GM13977 (cell line): ENCODE data around the gene EIF3A.

Experiments used
- DNase-seq: peaks from one replicate; pipeline ENCODE4 v3.0.0; 2012; ENCODE audit warnings: low spot score
- CTCF ChIP-seq: IDR thresholded peaks from 2 replicates; pipeline ENCODE4 v1.5.1; 2012; ENCODE audit warnings: mild to moderate bottlenecking, control low read depth; ENCODE audit not compliant: insufficient read depth; ENCODE audit errors: extremely low read depth, missing control alignments
- in situ Hi-C: fragments of 300-500 bp; cut with MboI; formaldehyde crosslinking; loops from one replicate; pipeline ENCODE4 v1.12.0; 2022; ENCODE audit warnings: low sequenced_read_pairs, low pct_unique_long_range_greater_than_20kb, mixed read lengths, inconsistent platforms; ENCODE audit not compliant: unreplicated experiment

EIF3A gene

GRCh38 chr10:119060107-119060506, 20.5 kb downstream of the EIF3A start:
- in situ Hi-C loops, result no loop called here
- TF ChIP-seq CTCF, result no peak
- no peak for DNase-seq

- in situ Hi-C loops, result no loop called here
- DNase-seq, result no peak
- TF ChIP-seq CTCF, result no peak
Observed at GRCh38 chr10:119059557-119059956, 21.1 kb downstream of the EIF3A start.

GRCh38 chr10:119058010-119058409, 22.6 kb downstream of the EIF3A start:
- no peak for DNase-seq
- TF ChIP-seq CTCF, result no peak
- in situ Hi-C loops, result no loop called here

GRCh38 chr10:119055472-119055871, 25.1 kb downstream of the EIF3A start:
- no peak for DNase-seq
- in situ Hi-C loops, result no loop called here
- TF ChIP-seq CTCF, result no peak

GRCh38 chr10:119051775-119052174, 28.8 kb downstream of the EIF3A start:
- TF ChIP-seq CTCF, result no peak
- no peak for DNase-seq
- in situ Hi-C loops, result no loop called here

GRCh38 chr10:119049777-119050176, 30.8 kb downstream of the EIF3A start:
- in situ Hi-C loops, result no loop called here
- no peak for DNase-seq
- TF ChIP-seq CTCF, result no peak

GRCh38 chr10:119049361-119049760, 31.3 kb downstream of the EIF3A start:
- DNase-seq, result no peak
- no peak for TF ChIP-seq CTCF
- in situ Hi-C loops, result no loop called here
